NCI-H1436 (cell line): ENCODE results near the gene CBX2.

Source experiments
- DNase-seq: peaks from one replicate; lab custom pipeline; 2025; lab: John Stamatoyannopoulos, UW

CBX2 gene

DNA sequence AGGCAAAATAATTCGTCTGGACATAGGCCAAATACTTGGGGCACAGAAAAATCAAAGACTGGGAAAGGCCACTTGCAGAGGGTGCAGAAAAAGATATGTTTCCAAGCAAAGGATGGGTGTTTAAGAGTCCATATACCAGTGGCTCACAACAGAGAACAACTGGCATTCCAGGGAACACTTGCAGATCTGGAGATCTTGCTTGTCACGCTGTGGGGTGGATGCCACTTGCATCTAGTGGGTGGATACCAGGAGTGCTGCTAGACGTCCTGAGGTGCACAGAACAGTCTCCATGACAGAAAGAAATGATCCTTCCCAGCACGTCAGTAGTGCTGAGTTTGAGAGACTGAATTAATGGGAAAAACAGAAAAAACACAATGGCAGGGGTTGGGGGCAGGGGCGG, 10.5 kb downstream of the CBX2 start:
- DNase-seq, result no peak

DNA sequence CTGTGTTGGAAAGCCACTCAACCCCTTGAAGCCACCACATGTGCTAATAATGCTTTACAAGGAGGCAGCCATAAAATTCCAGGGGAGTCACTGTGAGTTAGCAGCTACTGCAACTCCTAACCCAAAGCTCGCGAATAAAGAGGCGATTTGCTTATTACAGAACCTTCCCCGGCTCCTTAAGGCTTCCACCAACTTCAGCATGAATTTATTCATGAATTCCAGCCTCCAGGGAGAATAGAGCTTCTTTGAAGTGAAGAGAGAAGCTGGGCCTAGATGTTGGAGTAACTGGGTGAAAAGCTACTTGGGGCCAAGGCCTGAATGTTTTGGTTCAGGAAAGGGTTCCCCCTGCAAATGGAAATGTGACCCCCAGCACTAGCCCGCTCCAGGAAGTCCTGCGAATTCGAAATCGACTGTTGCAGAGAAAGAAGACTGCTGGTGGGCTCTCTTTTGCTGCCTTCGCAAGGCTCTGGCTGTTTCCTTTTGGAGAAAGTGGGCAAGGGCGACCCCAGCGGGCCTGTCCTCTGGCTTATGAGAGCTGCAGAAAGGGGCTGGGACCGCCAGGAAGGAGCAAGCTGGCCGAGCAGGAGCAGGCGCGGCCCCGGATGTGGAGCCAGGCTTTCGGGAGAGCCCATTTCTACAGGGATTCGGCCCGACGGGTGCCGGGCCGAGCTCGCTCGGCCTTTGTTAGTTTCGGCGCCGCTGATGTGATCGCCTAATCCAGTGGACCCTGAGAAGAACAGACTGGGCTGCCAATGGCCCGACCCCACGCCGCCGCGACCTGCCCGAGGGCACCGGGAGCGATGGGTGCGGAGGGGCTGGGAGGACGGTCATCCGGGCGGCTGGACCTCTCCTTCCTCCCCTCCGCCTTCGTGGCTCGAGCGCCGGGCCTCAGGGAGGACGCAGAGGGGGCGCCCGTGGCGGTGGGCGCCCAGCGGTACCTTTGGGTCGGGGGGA, 11.3 kb downstream of the CBX2 start:
- DNase-seq, result no peak

DNA sequence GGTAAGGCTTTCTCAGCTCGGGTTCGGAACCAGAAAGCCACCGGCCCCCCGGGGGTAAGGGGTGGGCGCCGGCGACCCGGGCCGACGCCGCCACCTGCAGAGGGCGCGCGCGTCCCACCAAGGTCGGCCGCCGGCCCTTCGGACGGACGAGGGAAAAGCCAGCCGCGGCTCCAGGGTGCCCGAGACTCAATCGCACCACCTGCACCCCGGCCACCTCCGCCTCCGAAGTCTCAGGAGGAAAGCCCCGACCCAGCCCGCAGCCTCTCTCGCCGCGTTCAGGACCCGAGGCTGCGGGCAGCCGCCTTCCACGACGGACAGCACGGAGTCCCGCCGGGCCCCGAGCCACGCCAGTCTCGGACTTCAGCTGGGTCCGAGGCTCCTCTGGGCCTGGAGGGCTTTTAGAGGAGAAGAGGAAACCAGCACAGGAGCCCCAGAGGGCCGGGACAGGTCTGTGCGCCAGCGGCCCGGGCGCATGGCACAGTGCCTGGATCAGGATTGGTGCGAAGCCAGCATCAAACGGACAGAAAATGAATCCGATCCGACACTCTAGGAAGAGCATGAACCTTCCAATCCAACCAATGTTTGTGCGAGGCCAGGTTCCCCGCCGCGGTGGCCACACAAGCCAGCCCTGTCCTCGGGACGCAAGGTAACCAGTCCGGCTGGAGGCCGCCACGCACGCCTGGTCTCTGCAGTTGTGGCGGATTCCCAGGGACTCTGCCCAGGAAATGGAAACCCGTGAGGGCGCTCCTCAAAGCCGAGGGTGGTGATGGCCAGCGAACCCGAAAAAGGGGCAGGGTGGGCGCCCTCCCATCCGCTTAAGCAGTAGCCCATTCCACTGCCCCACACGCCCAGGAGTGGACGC, 12.2 kb downstream of the CBX2 start:
- no peak for DNase-seq

- no peak for DNase-seq
These were observed 13.1 kb downstream of the CBX2 start for GRCh38 chr17:79790805-79791734.

DNA sequence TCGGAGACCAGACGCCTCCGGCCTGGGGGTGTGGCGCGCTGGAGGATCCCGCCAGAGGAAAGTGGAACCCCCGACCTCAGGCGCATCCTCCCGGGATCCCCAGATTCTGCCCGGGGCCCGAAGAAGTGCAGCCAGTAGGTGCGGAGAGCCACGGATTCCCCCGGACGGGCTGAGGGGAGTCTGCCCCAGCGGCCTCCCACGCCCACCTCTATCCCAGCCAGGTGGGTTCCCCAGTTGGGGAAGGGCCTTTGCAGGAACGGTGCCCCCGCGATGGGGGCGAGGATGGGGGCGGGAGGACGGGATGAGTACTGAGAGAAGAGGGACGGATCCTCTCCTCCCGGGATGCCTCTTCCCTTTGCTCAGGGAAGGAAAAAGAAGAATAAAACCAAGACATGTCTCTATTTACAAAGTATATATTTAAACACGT, 13.8 kb downstream of the CBX2 start:
- DNase-seq, result no peak

GRCh38 chr17:79792341-79792871, 14.5 kb downstream of the CBX2 start:
- DNase-seq, result no peak

- no peak for DNase-seq
These were observed 15.3 kb downstream of the CBX2 start for GRCh38 chr17:79792984-79793923.

DNA sequence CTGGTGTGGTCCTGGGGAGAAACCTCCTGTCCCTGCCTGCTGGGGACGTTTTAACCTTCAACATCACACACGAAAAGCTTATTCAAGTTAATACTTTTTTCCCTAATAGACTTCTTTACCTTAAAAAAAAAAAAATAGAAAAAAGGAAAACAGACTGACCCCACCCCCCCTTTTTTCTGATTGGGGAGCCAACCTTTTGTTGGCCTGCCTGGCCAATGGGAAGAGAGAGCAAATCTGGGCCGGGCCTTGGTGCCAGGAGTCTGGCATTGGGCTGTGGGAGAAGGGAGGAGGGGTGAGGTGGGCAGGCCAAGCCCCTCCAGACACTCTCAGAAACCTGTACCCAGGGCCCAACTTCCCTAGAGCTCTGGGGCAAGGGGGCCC, 16.0 kb downstream of the CBX2 start:
- DNase-seq, result no peak

DNA sequence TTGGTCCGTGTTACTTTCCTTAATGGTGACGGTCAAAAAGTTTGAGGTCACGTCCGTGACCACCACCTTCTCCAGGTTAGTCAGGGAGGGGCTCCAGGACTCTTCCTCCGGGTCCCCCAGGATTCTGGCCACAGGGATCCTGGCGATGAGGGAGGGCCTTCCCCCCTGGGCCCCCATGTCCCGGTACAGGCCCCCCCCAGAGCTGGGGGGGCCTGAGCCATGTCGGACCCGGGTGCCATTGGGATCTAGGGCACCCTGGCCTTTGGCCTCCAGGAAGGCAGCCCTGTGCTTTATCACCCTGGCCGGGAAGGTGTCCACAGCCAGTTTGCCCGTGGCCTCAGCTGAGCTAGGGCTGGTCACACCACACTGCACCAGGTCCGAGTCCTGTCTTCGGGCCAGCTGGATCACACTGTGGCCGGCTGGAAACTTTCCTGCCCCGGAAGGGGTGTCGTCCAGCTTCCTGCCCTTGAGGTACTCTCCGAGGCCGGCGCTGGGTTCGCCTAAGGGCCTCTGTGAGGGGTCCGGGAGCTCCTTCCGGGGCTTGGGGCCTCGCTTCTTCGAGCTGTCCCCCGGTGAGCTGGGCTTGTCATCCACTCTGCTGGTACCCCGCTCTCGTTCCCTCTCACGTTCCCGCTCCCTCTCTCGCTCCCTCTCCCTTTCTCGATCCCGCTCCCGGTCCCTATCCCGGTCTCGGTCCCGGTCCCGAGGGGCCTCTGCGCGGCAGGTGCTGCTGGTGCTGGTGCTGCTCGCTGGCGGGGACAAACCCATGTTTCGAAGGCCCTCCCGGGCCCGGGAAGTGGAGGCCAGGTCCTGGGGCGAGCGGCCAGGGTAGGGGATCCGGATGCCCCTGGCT, 16.9 kb downstream of the CBX2 start:
- no peak for DNase-seq

GRCh38 chr17:79795795-79796443, 18.0 kb downstream of the CBX2 start:
- no peak for DNase-seq

DNA sequence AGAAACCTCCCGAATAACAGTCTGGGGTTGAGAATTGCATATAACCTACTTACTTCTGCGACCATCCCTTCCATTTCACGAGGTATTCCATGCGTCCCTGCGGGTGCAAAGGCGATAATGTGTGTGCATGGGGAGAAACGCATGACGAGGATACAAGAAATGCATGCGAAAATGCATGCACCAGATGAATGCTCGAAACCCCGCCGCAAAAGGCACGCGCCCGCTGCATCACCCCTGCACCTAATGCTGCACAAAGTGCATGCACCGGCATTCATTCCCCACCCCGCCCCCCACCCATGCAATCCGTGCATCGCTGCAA, 18.5 kb downstream of the CBX2 start:
- no peak for DNase-seq

- peak; percentile 100 for DNase-seq
These were observed 19.0 kb downstream of the CBX2 start, which contains the start of gene CBX8 for GRCh38 chr17:79796763-79797491. Gene CBX8, minus strand, starts transcription at chr17:79797077. Its CDS starts 79 bp downstream, at chr17:79796998.

GRCh38 chr17:79797492-79798298, 19.7 kb downstream of the CBX2 start:
- DNase-seq, result peak; percentile 80

DNA sequence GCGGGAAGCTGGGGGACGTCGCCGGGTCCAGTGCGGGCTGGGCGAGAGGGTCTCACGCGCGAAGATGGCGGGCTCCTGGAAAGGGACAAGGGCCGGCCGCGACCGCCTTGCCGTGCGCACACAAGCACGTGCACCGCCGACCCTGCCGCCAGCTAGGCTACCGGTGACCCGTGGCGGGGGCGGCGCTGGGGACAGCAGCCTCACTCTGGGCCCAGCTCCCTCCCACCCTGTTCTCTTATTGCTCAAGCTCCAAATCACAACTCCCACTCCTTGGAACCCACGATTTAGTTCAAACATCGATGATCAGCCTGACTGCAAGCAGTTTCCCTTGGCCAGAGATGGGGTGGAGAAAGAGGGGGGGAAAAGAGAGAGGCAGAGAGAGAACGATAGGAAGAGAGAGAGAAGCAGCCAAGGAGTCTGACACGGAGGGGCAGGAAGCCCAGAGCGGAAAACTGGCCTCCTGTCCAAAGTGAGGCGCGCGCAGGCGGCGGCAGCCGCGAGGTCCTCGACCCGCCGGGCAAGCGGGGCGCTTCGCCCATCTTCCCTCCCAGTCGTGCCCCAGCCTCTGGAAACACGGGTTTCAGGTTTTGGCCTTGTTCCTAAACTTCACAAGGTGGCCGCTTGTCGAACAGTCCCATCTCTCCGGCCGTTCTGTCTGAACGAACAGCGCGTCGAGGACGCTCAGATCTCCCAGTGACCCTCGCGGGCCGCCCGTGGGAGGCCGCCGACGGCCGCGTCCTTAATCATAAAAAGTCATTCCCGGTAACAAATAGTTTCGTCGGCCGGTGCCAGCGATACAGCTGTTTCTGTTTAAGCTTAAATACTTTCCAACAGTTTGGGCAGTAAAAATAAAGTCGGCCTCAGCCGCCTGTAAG, 20.6 kb downstream of the CBX2 start:
- DNase-seq, result no peak

DNA sequence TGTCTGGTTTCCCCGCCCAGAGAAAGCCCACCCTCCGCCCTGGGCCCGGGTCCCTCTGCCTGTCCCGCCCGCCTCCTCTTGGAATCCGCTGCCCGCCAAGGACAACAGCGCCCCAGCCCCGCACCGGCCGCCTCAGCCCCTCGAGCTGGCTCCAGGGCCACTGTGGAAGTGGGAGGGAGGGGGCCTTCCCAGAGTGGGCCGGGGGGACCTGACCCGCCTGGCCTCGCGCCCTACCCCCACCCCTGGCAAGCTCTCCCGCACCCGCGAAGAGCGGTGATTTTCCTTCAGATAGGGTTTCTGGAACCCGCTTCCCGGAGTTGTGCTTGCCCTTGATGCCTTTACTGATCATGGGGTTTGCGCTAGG, 21.2 kb downstream of the CBX2 start:
- no peak for DNase-seq

- no peak for DNase-seq
These were observed 21.8 kb downstream of the CBX2 start for GRCh38 chr17:79799538-79800324.
